Measurements from ENCODE around the gene DENND1A.

GRCh38 chr9:123527981-123528380 is 401.9 kb downstream of the DENND1A start:
- TF ChIP-seq EZH2 (IDR thresholded peaks at IDR 0.05; ENCODE audit: low read length, unreplicated experiment) (no peak), CTCF (conservative IDR thresholded peaks at IDR 0.05; ENCODE audit: low read depth, low read length) (no peak)

Measured in PC-3 (cell line).